K562 (cell line): Measurements from ENCODE around the gene SEZ6L. TPM values are rescaled to one million over a fixed set of nuclear protein-coding genes. Genes with fewer than 3 reads are reported as not detected.

Experiments
- ATAC-seq: fragments of 200-7000 bp; cut with Tn5 transposase; 3 replicates; pipeline ENCODE4 v1.9.1; 2020; ENCODE audit warnings: moderate library complexity
- BruUV-seq: library from RNA; stranded (reverse); fragments of 400-500 nt; replicated peaks from 2 replicates; lab custom pipeline; 2021; lab: Mats Ljungman, UMichigan
- CTCF ChIA-PET: fragments of 300-600 bp; formaldehyde crosslinking; extraction: SDS; loops from one replicate; lab custom pipeline; 2021; ENCODE audit warnings: low intra/inter-chr PET ratio; lab: Yijun Ruan, JAX
- POLR2A ChIA-PET: fragments of 300-600, 350-650 bp; sonication (Branson Sonifier 250); formaldehyde crosslinking; extraction: SDS; loops from one replicate; lab custom pipeline; 2021; ENCODE audit warnings: antibody characterized with exemption, inconsistent platforms; lab: Yijun Ruan, JAX
- DNase-seq, 4 experiments: peaks; one replicate each; pipeline versions ENCODE4 v3.0.0 to v3.0.0-alpha.2; 2011 to 2018; ENCODE audit warnings: low spot score in 3 of 4, mixed read lengths in 3 of 4; ENCODE audit errors: extremely low read depth in 1 of 4
- FAIRE-seq: peaks from 2 replicates; lab custom pipeline; 2011; peaks lifted over from hg19 to GRCh38; lab: Jason Lieb, UNC
- H2AFZ ChIP-seq: 2 replicates; pipeline ENCODE4 v1.6.0; 2011; ENCODE audit warnings: low read depth, low read length, control low read depth, inconsistent platforms
- H3K27ac ChIP-seq: fragments of 200-600 bp; 3 replicates; pipeline ENCODE4 v1.8.0; 2011; ENCODE audit warnings: low read depth, mild to moderate bottlenecking, control low read depth, inconsistent platforms, low read length, moderate library complexity, mixed read lengths; ENCODE audit errors: extremely low read depth
- H3K27me3 ChIP-seq, 2 experiments: fragments of 300-600 bp in 1 of 2; 2 replicates in 1 of 2; 3 replicates in 1 of 2; pipeline versions ENCODE4 v1.6.0 to v1.8.0; 2011; ENCODE audit warnings: inconsistent platforms in 2 of 2, low read length in 2 of 2, mild to moderate bottlenecking in 1 of 2, mixed read lengths in 1 of 2, moderate library complexity in 1 of 2; ENCODE audit not compliant: control insufficient read depth in 2 of 2, insufficient read depth in 2 of 2
- H3K36me3 ChIP-seq: fragments of 300-600 bp; 3 replicates; pipeline ENCODE4 v1.8.0; 2011; ENCODE audit warnings: mild to moderate bottlenecking, low read length, inconsistent platforms; ENCODE audit not compliant: control insufficient read depth, insufficient read depth
- H3K4me1 ChIP-seq, 2 experiments: fragments of 200-600 bp in 1 of 2; replicated peaks in 1 of 2; 2 replicates in 1 of 2; 3 replicates in 1 of 2; pipeline versions ENCODE4 v1.5.1 to v1.8.0; 2011; ENCODE audit warnings: inconsistent platforms in 2 of 2, low read length in 2 of 2, mild to moderate bottlenecking in 1 of 2, mixed read lengths in 1 of 2, moderate library complexity in 1 of 2; ENCODE audit not compliant: control insufficient read depth in 2 of 2, insufficient read depth in 2 of 2
- H3K4me2 ChIP-seq: 2 replicates; pipeline ENCODE4 v1.6.1; 2011; ENCODE audit warnings: low read length, control low read depth, inconsistent platforms, mixed read lengths; ENCODE audit not compliant: insufficient read depth
- H3K4me3 ChIP-seq: fragments of 200-600 bp; sonication (generic), shearing (Covaris generic); 2 replicates; pipeline ENCODE4 v1.5.1; 2016; ENCODE audit warnings: control low read depth, inconsistent platforms
- H3K79me2 ChIP-seq: fragments of 200-600 bp; 3 replicates; pipeline ENCODE4 v1.8.0; 2011; ENCODE audit warnings: low read length, inconsistent platforms; ENCODE audit not compliant: control insufficient read depth, insufficient read depth
- H3K9ac ChIP-seq, 2 experiments: 2 replicates each; pipeline versions ENCODE4 v1.6.0 to v1.6.1; 2011; ENCODE audit warnings: low read depth in 2 of 2, low read length in 2 of 2, control low read depth in 1 of 2, inconsistent platforms in 1 of 2, mild to moderate bottlenecking in 1 of 2, mixed read lengths in 1 of 2; ENCODE audit not compliant: insufficient read depth in 1 of 2
- H3K9me1 ChIP-seq: one replicate; pipeline ENCODE4 v1.6.0; 2011; ENCODE audit warnings: inconsistent platforms, mild to moderate bottlenecking, low read length, moderate library complexity; ENCODE audit not compliant: control insufficient read depth, insufficient read depth
- H3K9me3 ChIP-seq: replicated peaks from 2 replicates; pipeline ENCODE4 v1.5.1; 2011; ENCODE audit warnings: low read depth, low read length, inconsistent platforms; ENCODE audit not compliant: control insufficient read depth, insufficient read depth
- H4K20me1 ChIP-seq: replicated peaks from 2 replicates; pipeline ENCODE4 v1.6.1; 2011; ENCODE audit warnings: low read length, inconsistent platforms, mixed read lengths; ENCODE audit not compliant: control insufficient read depth, insufficient read depth
- CTCFL ChIP-seq: IDR thresholded peaks from 2 replicates; pipeline ENCODE4 v1.6.1; 2011; ENCODE audit warnings: borderline replicate concordance, low read depth, mild to moderate bottlenecking, moderate library complexity, low read length; ENCODE audit not compliant: insufficient read depth, poor library complexity, severe bottlenecking
- DLX4 ChIP-seq: fragments of 250-450 bp; sonication (Bioruptor Pico); IDR thresholded peaks from 2 replicates; pipeline ENCODE4 v1.6.1; 2021; ENCODE audit warnings: mild to moderate bottlenecking
- ELK1 ChIP-seq: sonication (generic); formaldehyde crosslinking; IDR thresholded peaks from 2 replicates; pipeline ENCODE4 v1.8.1; 2022; ENCODE audit warnings: missing genetic modification reagents
- MCM3 ChIP-seq: fragments of 450-650 bp; IDR thresholded peaks from 2 replicates; pipeline ENCODE4 v1.6.1; 2016
- NEUROD1 ChIP-seq: fragments of 150-350 bp; IDR thresholded peaks from 2 replicates; pipeline ENCODE4 v1.6.1; 2014; ENCODE audit warnings: borderline replicate concordance, low read length, low read depth; ENCODE audit not compliant: partially characterized antibody
- NFYB ChIP-seq: IDR thresholded peaks from 2 replicates; pipeline ENCODE4 v1.6.1; 2011; ENCODE audit warnings: mild to moderate bottlenecking, moderate library complexity; ENCODE audit not compliant: insufficient read length; ENCODE audit errors: extremely low read depth
- PHF21A ChIP-seq: fragments of 450-650 bp; IDR thresholded peaks from 2 replicates; pipeline ENCODE4 v1.6.1; 2017; ENCODE audit warnings: low read depth, borderline replicate concordance
- PRMT5 ChIP-seq: sonication (generic); formaldehyde crosslinking; IDR thresholded peaks from 2 replicates; pipeline ENCODE4 v1.5.0; 2020; ENCODE audit warnings: missing genetic modification reagents
- SMARCA5 ChIP-seq: fragments of 450-650 bp; IDR thresholded peaks from 2 replicates; pipeline ENCODE4 v1.6.1; 2016
- ZFP30 ChIP-seq: fragments of 250-450 bp; sonication (Bioruptor Pico); IDR thresholded peaks from 2 replicates; pipeline ENCODE4 v1.8.0; 2022; ENCODE audit warnings: moderate library complexity, mild to moderate bottlenecking, inconsistent platforms, borderline replicate concordance
- ZNF197 ChIP-seq: fragments of 200-800 bp; sonication (Bioruptor generic); IDR thresholded peaks from 2 replicates; pipeline ENCODE4 v1.6.1; 2016; ENCODE audit warnings: low read depth, missing genetic modification characterization, missing compliant biosample characterization
- ZNF3 ChIP-seq: fragments of 250-450 bp; sonication (Bioruptor Pico); IDR thresholded peaks from 2 replicates; pipeline ENCODE4 v1.5.0; 2021; ENCODE audit warnings: mild to moderate bottlenecking, moderate library complexity
- ZNF668 ChIP-seq: fragments of 250-450 bp; sonication (Bioruptor Pico); IDR thresholded peaks from 2 replicates; pipeline ENCODE4 v1.8.0; 2022; ENCODE audit warnings: mild to moderate bottlenecking, inconsistent platforms
- whole genome bisulfite sequencing: fragments of 100-300 bp; shearing (Covaris generic); methylation state at CpG from one replicate; pipeline ENCODE4 v1.1.6; 2016; ENCODE audit warnings: low coverage, mixed read lengths; ENCODE audit not compliant: insufficient coverage; ENCODE audit errors: missing lambda C conversion rate; 5-methylcytosine and 5-hydroxymethylcytosine counted together
- in situ Hi-C: fragments of 300-500 bp; cut with MboI; formaldehyde crosslinking; loops from 4 replicates; pipeline ENCODE4 v1.15.0; 2018; ENCODE audit warnings: inconsistent platforms, mixed read lengths
- intact Hi-C: fragments of 100-400 bp; cut with micrococcal nuclease; formaldehyde crosslinking; loops from 2 replicates; pipeline ENCODE4 v1.14.2; 2022
- polyA plus RNA-seq, 8 experiments: library from polyadenylated mRNA; depleted of rRNA in 4 of 8; stranded (reverse) in 5 of 8; unstranded in 3 of 8; fragments of >200 nt; fragmentation: Nextera tagmentation in 2 of 8; fragmentation: Illumina TruSeq in 1 of 8; extraction: Ambion mirVana in 2 of 8; extraction: Trizol in 1 of 8; gene quantifications; 2 replicates each; pipeline versions ENCODE4 v1.2.1 to v1.2.3, GENCODE V29; 2011 to 2014; ENCODE audit warnings: inconsistent platforms in 1 of 8, missing spikeins in 1 of 8
- total RNA-seq, 7 experiments: library from RNA; depleted of rRNA in 6 of 7; stranded (reverse); fragments of >200 nt in 6 of 7; fragmentation: Illumina TruSeq in 2 of 7; extraction: Trizol in 2 of 7; gene quantifications; 2 replicates each; pipeline versions ENCODE4 v1.2.1 to v1.2.3, GENCODE V29; 2011 to 2021; ENCODE audit warnings: low replicate concordance in 1 of 7

The SEZ6L gene
- total and polyA plus RNA-seq, 9 of the 15 experiments (the other 6 are each of a cell fraction or from before 2014, with no cell fraction given) = not detected

DNA sequence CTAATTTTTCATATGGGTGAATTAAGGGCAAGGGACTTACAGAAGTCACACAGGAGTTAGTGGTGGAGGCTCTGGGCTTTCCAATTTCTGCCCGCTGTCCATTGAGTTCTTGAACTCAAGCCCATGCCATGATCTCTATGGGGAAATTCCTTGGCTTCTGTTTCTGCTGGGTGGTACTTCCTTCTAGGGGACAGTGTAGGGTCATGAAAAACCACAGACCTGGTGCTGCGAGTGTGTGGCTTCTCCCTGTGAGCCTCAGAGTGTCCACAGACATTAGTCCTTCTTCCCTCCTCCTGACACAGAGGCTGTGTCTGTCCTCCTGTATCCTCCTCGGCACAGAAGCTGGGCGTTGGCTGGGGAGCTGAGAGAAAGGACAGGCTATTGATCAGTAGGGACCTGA is 6.3 kb upstream of the SEZ6L start:
- no peaks in the 10 kb centered on the region for H3K9me1 ChIP-seq
- intact Hi-C loops (no loop called here), in situ Hi-C loops (no loop called here)
- no peak overlapping the region for H3K9ac ChIP-seq
- TF ChIP-seq NFYB (no peak), ZNF3 (no peak), ZFP30 (CRISPR knock-in tag) (no peak), PHF21A (no peak), DLX4 (CRISPR knock-in tag) (no peak)
- TF ChIP-seq, all 486 proteins: peak for 0
- H4K20me1 ChIP-seq = no peaks in the 10 kb centered on the region
- DNase-seq (no peak), ATAC-seq (no peak), FAIRE-seq (no peak)
- H3K79me2 ChIP-seq = no peaks in the 10 kb centered on the region
- BruUV-seq = no TSS peak
- H3K27ac ChIP-seq = no peak overlapping the region
- CTCF ChIA-PET = no interaction called here
- no peaks in the 10 kb centered on the region for H3K36me3 ChIP-seq
- 0% methylated on average over 3 of the region's 4 CpGs for WGBS
- no peaks in the 10 kb centered on the region; a peak in 1 of 5 replicates for H3K27me3 ChIP-seq
- no peak overlapping the region for H3K4me2 ChIP-seq
- POLR2A ChIA-PET = no interaction called here
- no peaks in the 10 kb centered on the region for H3K4me1 ChIP-seq
- no peak overlapping the region for H3K4me3 ChIP-seq
- no peaks in the 10 kb centered on the region for H3K9me3 ChIP-seq
- H2AFZ ChIP-seq = no peak overlapping the region

GRCh38 chr22:26164174-26164573 is 5.1 kb upstream of the SEZ6L start:
- H3K9me3 ChIP-seq = no peaks in the 10 kb centered on the region
- H3K27ac ChIP-seq = no peak overlapping the region
- ChIA-PET POLR2A (no interaction called here), CTCF (no interaction called here)
- H3K27me3 ChIP-seq = peaks cover 0 to 11% of the 10 kb centered on the region in 2 experiments; a peak in 1 of 5 replicates
- in situ Hi-C loops (no loop called here), intact Hi-C loops (no loop called here)
- WGBS = 0% methylated on average over 8 of the region's 8 CpGs
- H3K9me1 ChIP-seq = no peaks in the 10 kb centered on the region
- H3K4me3 ChIP-seq = no peak overlapping the region
- no peak for ATAC-seq
- DNase-seq = no peak
- no peak overlapping the region for H3K4me2 ChIP-seq
- no peaks in the 10 kb centered on the region for H3K79me2 ChIP-seq
- no peak for FAIRE-seq
- H3K9ac ChIP-seq = no peak overlapping the region
- H2AFZ ChIP-seq = no peak overlapping the region
- no TSS peak for BruUV-seq
- no peaks in the 10 kb centered on the region for H3K4me1 ChIP-seq
- H3K36me3 ChIP-seq = no peaks in the 10 kb centered on the region
- no peaks in the 10 kb centered on the region for H4K20me1 ChIP-seq
- TF ChIP-seq MCM3 (no peak), NEUROD1 (no peak), ZNF197 (CRISPR knock-in tag) (no peak), ZNF668 (CRISPR knock-in tag) (no peak), SMARCA5 (no peak), PRMT5 (no peak), ELK1 (CRISPR knock-in tag) (no peak), CTCFL (no peak)
